IMR-90 (cell line): ENCODE data around the gene F10. TPM values are rescaled to one million over a fixed set of nuclear protein-coding genes. Genes with fewer than 3 reads are reported as not detected.

Source experiments
- ATAC-seq: fragments of 200-7000 bp; cut with Tn5 transposase; 2 replicates; pipeline ENCODE4 v1.9.1; 2020; ENCODE audit warnings: low read depth, mild to moderate bottlenecking, moderate library complexity
- BruUV-seq: library from RNA; stranded (reverse); fragments of 400-500 nt; replicated peaks from 2 replicates; lab custom pipeline; 2021; lab: Mats Ljungman, UMichigan
- CTCF ChIA-PET: fragments of 300-600 bp; formaldehyde crosslinking; extraction: SDS; loops from one replicate; lab custom pipeline; 2021; ENCODE audit warnings: antibody characterized with exemption; lab: Yijun Ruan, JAX
- POLR2A ChIA-PET: fragments of 300-600 bp; sonication (Branson Sonifier 250); formaldehyde crosslinking; loops from one replicate; lab custom pipeline; 2022; ENCODE audit warnings: antibody characterized with exemption; ENCODE audit not compliant: unreplicated experiment; lab: Charles Lee
- DNase-seq: peaks from one replicate; pipeline ENCODE4 v3.0.0; 2013
- H2AFZ ChIP-seq: replicated peaks from 2 replicates; pipeline ENCODE3; 2013; ENCODE audit warnings: low read length, mild to moderate bottlenecking; ENCODE audit not compliant: poor library complexity
- H2AK5ac ChIP-seq: 2 replicates; pipeline ENCODE4 v1.6.1; 2013; ENCODE audit warnings: low read depth, low read length, inconsistent platforms
- H2AK9ac ChIP-seq: replicated peaks from 2 replicates; pipeline ENCODE3; 2013; ENCODE audit warnings: mild to moderate bottlenecking, low read depth, low read length, moderate library complexity; ENCODE audit not compliant: poor library complexity
- H2BK120ac ChIP-seq: 2 replicates; pipeline ENCODE4 v1.6.1; 2013; ENCODE audit warnings: low read depth, low read length, inconsistent platforms
- H2BK15ac ChIP-seq: 3 replicates; pipeline ENCODE4 v1.6.1; 2013; ENCODE audit warnings: low read depth, low read length, inconsistent platforms
- H2BK20ac ChIP-seq: 2 replicates; pipeline ENCODE4 v1.6.1; 2013; ENCODE audit warnings: low read depth, mild to moderate bottlenecking, inconsistent platforms, low read length, moderate library complexity
- H2BK5ac ChIP-seq: 2 replicates; pipeline ENCODE4 v1.6.1; 2013; ENCODE audit warnings: mild to moderate bottlenecking, low read depth, low read length, inconsistent platforms; ENCODE audit not compliant: poor library complexity, severe bottlenecking
- H3K14ac ChIP-seq: replicated peaks from 2 replicates; pipeline ENCODE4 v1.6.1; 2013; ENCODE audit warnings: low read depth, low read length, inconsistent platforms
- H3K18ac ChIP-seq: 2 replicates; pipeline ENCODE4 v1.6.1; 2013; ENCODE audit warnings: low read depth, low read length, control low read depth
- H3K23ac ChIP-seq: 2 replicates; pipeline ENCODE4 v1.6.1; 2013; ENCODE audit warnings: low read depth, low read length, inconsistent platforms
- H3K27ac ChIP-seq: 2 replicates; pipeline ENCODE4 v1.5.1; 2013; ENCODE audit warnings: mild to moderate bottlenecking, control low read depth, low read length; ENCODE audit not compliant: insufficient read depth
- H3K27me3 ChIP-seq: 2 replicates; pipeline ENCODE4 v1.6.1; 2013; ENCODE audit warnings: low read length; ENCODE audit not compliant: control insufficient read depth, insufficient read depth
- H3K36me3 ChIP-seq: 2 replicates; pipeline ENCODE4 v1.6.1; 2013; ENCODE audit warnings: low read length, mixed read lengths; ENCODE audit not compliant: control insufficient read depth, insufficient read depth
- H3K4ac ChIP-seq: 2 replicates; pipeline ENCODE4 v1.6.1; 2013; ENCODE audit warnings: low read depth, low read length, inconsistent platforms
- H3K4me1 ChIP-seq: 2 replicates; pipeline ENCODE4 v1.6.1; 2013; ENCODE audit warnings: low read length, mixed read lengths; ENCODE audit not compliant: control insufficient read depth, insufficient read depth
- H3K4me2 ChIP-seq: 2 replicates; pipeline ENCODE4 v1.6.1; 2013; ENCODE audit warnings: low read depth, mild to moderate bottlenecking, control low read depth, low read length, moderate library complexity
- H3K4me3 ChIP-seq: 2 replicates; pipeline ENCODE4 v1.5.1; 2013; ENCODE audit warnings: low read depth, mild to moderate bottlenecking, control low read depth, low read length, moderate library complexity; ENCODE audit not compliant: insufficient read depth
- H3K56ac ChIP-seq: 2 replicates; pipeline ENCODE4 v1.6.1; 2013; ENCODE audit warnings: low read length, inconsistent platforms; ENCODE audit not compliant: insufficient read depth; ENCODE audit errors: extremely low read depth
- H3K79me1 ChIP-seq, 2 experiments: 2 replicates each; pipeline ENCODE4 v1.6.1; 2013; ENCODE audit warnings: low read length in 2 of 2, inconsistent platforms in 1 of 2, low read depth in 1 of 2
- H3K9ac ChIP-seq: 2 replicates; pipeline ENCODE4 v1.6.1; 2013; ENCODE audit warnings: low read depth, low read length, control low read depth
- H3K9me1 ChIP-seq: 2 replicates; pipeline ENCODE4 v1.6.1; 2013; ENCODE audit warnings: low read length, inconsistent platforms; ENCODE audit not compliant: insufficient read depth
- H3K9me3 ChIP-seq: 2 replicates; pipeline ENCODE4 v1.6.1; 2013; ENCODE audit warnings: low read length; ENCODE audit not compliant: control insufficient read depth, insufficient read depth
- H4K20me1 ChIP-seq: 2 replicates; pipeline ENCODE4 v1.6.1; 2013; ENCODE audit warnings: low read length, inconsistent platforms; ENCODE audit not compliant: insufficient read depth
- H4K5ac ChIP-seq: 2 replicates; pipeline ENCODE4 v1.6.1; 2013; ENCODE audit warnings: mild to moderate bottlenecking, low read depth, low read length, control low read depth
- H4K8ac ChIP-seq, 2 experiments: 2 replicates each; pipeline ENCODE4 v1.6.1; 2013; ENCODE audit warnings: low read depth in 2 of 2, low read length in 2 of 2, control low read depth in 1 of 2, inconsistent platforms in 1 of 2
- H4K91ac ChIP-seq: 2 replicates; pipeline ENCODE4 v1.6.1; 2013; ENCODE audit warnings: low read depth, low read length, inconsistent platforms; ENCODE audit not compliant: insufficient read depth
- CEBPB ChIP-seq: IDR thresholded peaks from 2 replicates; pipeline ENCODE4 v1.6.1; 2012; ENCODE audit warnings: low read depth, low read length, improper control_type of control experiment
- FOS ChIP-seq: fragments of 150-350 bp; IDR thresholded peaks from 2 replicates; pipeline ENCODE4 v1.6.1; 2016; ENCODE audit warnings: low read depth, low read length
- MAFK ChIP-seq: IDR thresholded peaks from 2 replicates; pipeline ENCODE4 v1.6.1; 2012; ENCODE audit warnings: low read depth, low read length, improper control_type of control experiment
- MXI1 ChIP-seq: IDR thresholded peaks from 2 replicates; pipeline ENCODE4 v1.6.1; 2012; ENCODE audit warnings: low read depth, mild to moderate bottlenecking, low read length, moderate library complexity, borderline replicate concordance
- POLR2A ChIP-seq: IDR thresholded peaks from 2 replicates; pipeline ENCODE4 v1.6.1; 2012; ENCODE audit warnings: mild to moderate bottlenecking, low read depth, low read length
- RAD21 ChIP-seq: IDR thresholded peaks from 2 replicates; pipeline ENCODE4 v1.6.1; 2012; ENCODE audit warnings: low read length, improper control_type of control experiment
- WGBS, 2 experiments: methylation state at CpG; one replicate each; pipeline versions ENCODE4 v1.1.5 to v1.1.7; 2013; ENCODE audit warnings: missing lambda C conversion rate in 2 of 2; ENCODE audit not compliant: insufficient read length in 1 of 2; ENCODE audit errors: extremely low coverage in 2 of 2; 5-methylcytosine and 5-hydroxymethylcytosine counted together
- dilution Hi-C: fragments of 300-500 bp; cut with HindIII; formaldehyde crosslinking; loops from one replicate; pipeline ENCODE4 v1.14.3; 2018; ENCODE audit warnings: low sequenced_read_pairs; ENCODE audit not compliant: unreplicated experiment
- in situ Hi-C: fragments of 300-500 bp; cut with MboI; formaldehyde crosslinking; loops from 3 replicates; pipeline ENCODE4 v1.14.3; 2019; ENCODE audit warnings: low sequenced_read_pairs, inconsistent platforms, mixed read lengths
- intact Hi-C: fragments of 100-400 bp; cut with micrococcal nuclease; formaldehyde crosslinking; loops from 2 replicates; pipeline ENCODE4 v1.10.0; 2022
- polyA plus RNA-seq, 3 experiments: library from polyadenylated mRNA; depleted of rRNA; stranded (reverse); fragments of >200 nt; gene quantifications; 2 replicates each; pipeline ENCODE4 v1.2.3, GENCODE V29; 2012; ENCODE audit warnings: low replicate concordance in 1 of 3
- total RNA-seq: library from RNA; depleted of rRNA; stranded (reverse); fragments of >200 nt; gene quantifications from 2 replicates; pipeline ENCODE4 v1.2.3, GENCODE V29; 2012
- TF ChIP-seq, protein P1 (sequence below): fragments of 150-350 bp; IDR thresholded peaks from 2 replicates; pipeline ENCODE4 v1.6.1; 2017; ENCODE audit warnings: mild to moderate bottlenecking, antibody characterized with exemption, low read length, low read depth

Gene F10
- total and polyA plus RNA-seq, 2 of the 4 experiments (the other 2 are of a cell fraction) = 9.1 to 19.5 TPM

DNA sequence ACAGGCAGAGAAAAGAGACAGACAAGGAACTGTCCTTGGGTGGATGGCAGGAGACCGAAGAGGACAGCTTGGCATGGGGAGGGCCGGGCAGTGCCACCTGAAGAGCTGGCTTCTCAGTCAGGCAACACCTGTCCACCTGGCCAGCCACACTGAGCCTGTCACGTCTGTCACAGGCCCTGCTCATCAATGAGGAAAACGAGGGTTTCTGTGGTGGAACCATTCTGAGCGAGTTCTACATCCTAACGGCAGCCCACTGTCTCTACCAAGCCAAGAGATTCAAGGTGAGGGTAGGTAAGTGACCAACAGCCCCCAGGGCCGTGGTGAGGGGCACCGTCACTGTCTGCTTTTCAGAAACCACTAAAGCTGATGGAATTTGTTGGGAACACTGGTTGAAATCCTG is 24.6 kb downstream of the F10 start:
- no peaks in the 10 kb centered on the region for H3K36me3 ChIP-seq
- BruUV-seq = no TSS peak
- dilution Hi-C loops (no loop called here), in situ Hi-C loops (no loop called here), intact Hi-C loops (no loop called here)
- no peak overlapping the region for H2AFZ ChIP-seq
- ChIA-PET POLR2A (no interaction called here), CTCF (no interaction called here)
- H3K27ac ChIP-seq = no peak overlapping the region
- ATAC-seq (no peak), DNase-seq (no peak)
- H3K9me3 ChIP-seq = no peaks in the 10 kb centered on the region
- no peak overlapping the region for H2BK20ac ChIP-seq
- H3K9ac ChIP-seq = no peak overlapping the region
- H2BK15ac ChIP-seq = no peak overlapping the region
- 0 out of 2 replicates have a peak, but pooled peaks cover 2% of the 10 kb centered on the region for H3K27me3 ChIP-seq
- no peaks in the 10 kb centered on the region for H3K79me1 ChIP-seq
- H3K18ac ChIP-seq = no peak overlapping the region
- no peak overlapping the region for H3K4ac ChIP-seq
- H2BK5ac ChIP-seq = no peak overlapping the region
- no peak overlapping the region for H4K91ac ChIP-seq
- no peak overlapping the region for H4K5ac ChIP-seq
- no peak overlapping the region for H2AK5ac ChIP-seq
- H3K56ac ChIP-seq = no peak overlapping the region
- no peak overlapping the region for H2BK120ac ChIP-seq
- H3K14ac ChIP-seq = no peak overlapping the region
- TF ChIP-seq POLR2A (no peak), FOS (no peak), CEBPB (no peak), MAFK (no peak), RAD21 (no peak), MXI1 (no peak)
- TF ChIP-seq, protein P1, sequence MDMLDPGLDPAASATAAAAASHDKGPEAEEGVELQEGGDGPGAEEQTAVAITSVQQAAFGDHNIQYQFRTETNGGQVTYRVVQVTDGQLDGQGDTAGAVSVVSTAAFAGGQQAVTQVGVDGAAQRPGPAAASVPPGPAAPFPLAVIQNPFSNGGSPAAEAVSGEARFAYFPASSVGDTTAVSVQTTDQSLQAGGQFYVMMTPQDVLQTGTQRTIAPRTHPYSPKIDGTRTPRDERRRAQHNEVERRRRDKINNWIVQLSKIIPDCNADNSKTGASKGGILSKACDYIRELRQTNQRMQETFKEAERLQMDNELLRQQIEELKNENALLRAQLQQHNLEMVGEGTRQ = no peak
- H3K23ac ChIP-seq = no peak overlapping the region
- peaks cover 2% of the 10 kb centered on the region for H3K4me1 ChIP-seq
- H2AK9ac ChIP-seq = no peak overlapping the region
- H3K4me2 ChIP-seq = no peak overlapping the region
- WGBS, 2 experiments = 79% methylated on average over 4 of the region's 8 CpGs; no CpG with 5 or more reads in 1 of the 2 experiments
- H4K20me1 ChIP-seq = no peaks in the 10 kb centered on the region
- H3K4me3 ChIP-seq = no peak overlapping the region
- no peak overlapping the region for H4K8ac ChIP-seq
- no peaks in the 10 kb centered on the region; the same call in 1 of the 2 replicates for H3K9me1 ChIP-seq
